ENCODE results near the gene FBP2.

Gene FBP2

GRCh38 chr9:94568250-94568889 is 25.3 kb downstream of the FBP2 start:
- TF ChIP-seq CTCF (IDR thresholded peaks at IDR 0.05): no peak

- TF ChIP-seq CTCF (IDR thresholded peaks at IDR 0.05): no peak
Observed at GRCh38 chr9:94567271-94567670, 26.4 kb downstream of the FBP2 start.

DNA sequence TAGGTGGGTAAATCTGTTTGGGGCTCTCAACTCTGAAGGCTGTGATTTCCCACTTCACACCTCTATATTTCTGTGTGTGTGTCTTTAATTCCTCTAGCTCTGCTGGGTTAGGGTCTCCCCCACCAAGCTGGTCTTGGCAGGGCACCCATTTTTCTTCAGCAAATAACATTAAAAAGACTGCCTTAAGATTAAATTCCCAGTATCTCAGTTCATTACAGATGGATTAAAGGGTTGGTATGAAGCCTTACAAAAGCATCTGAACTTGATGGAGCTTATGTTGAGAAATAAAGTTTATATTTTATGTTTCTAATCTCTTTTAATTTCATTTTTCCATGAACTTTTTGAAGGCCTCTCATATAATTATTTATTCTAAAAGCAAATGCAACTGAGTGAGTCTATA is 27.1 kb downstream of the FBP2 start:
- TF ChIP-seq CTCF (IDR thresholded peaks at IDR 0.05): no peak

DNA sequence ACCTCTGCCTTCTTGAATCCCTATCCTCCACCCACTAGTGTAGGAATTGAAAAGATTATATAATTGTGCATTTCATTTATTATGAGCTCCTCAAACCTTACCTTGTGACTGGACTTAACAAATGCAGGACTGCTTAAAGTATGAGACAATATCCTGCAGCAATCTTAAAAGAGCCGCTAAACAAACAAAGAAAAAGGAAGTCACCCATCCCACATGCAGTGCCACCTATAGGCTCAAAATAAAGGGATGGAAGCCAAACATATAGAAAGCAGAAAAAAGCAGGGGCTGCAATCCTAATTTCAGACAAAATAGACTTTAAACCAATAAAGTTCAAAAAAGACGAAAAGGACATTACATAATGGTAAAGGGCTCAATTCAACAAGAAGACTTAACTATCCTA is 30.1 kb downstream of the FBP2 start:
- no peak for TF ChIP-seq CTCF (IDR thresholded peaks at IDR 0.05)

- no peak for TF ChIP-seq CTCF (IDR thresholded peaks at IDR 0.05)
Observed at GRCh38 chr9:94560237-94560636, 33.4 kb downstream of the FBP2 start.

DNA sequence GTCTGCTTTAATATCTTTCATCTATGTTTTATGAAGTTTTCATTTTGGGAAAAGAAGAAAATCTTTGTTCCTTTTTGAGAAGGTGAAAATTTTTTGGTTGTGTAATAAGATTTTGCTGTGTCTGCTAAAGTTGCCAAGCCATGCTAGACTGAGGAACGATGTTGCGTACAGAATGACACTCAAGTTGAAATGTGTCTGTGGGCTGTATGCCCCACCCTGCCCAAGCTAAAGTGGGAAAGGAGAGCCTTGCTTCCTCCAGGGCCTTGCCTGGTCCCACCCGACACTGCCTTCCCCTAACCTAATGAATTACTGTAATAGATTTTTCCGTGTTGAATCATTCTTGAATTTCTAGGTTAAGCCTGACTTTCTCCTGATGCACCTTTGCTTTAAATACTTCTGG is 36.2 kb downstream of the FBP2 start:
- no peak for TF ChIP-seq CTCF (IDR thresholded peaks at IDR 0.05)

DNA sequence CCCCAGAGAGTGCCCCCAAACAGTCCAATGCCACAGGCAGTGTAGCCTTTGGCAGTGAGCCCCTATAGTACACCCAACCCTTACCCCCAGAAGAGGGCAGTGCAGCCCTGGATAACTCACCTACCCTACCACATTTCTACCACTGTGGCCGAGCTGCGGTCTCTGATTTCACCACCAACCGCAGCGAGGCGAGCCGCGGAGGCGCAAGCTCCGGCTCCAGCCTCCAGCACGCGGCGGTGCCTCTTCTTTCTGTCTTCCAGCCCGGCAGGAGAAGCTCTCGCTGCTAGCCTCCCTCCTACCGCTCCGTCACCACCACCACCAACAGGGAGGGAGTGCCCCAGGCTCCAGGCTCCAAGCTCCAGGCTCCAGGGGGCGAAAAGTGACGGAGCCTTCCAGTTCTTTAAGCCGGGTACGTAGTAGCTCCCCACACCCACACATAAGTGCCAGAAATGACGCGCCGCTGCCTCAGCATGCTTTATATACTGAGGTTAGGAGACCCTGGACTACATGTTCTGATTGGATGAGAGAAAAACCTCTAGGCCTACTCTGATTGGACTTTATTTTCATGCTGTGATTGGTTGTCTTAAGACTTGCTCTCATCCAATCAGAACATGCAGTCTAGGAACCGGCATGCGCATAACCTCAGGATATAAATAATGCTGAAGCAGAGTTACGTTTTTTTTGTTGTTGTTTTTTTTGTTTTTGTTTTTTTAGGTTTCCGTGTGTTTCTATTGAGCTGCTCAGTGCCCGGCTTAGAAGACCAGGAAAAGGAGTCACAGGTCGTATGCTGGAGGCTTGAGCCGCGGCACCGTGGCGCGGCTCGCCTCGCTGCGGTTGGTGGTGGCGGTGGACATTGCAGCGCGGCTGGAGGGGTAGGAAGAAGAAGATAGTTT is 38.9 kb downstream of the FBP2 start, which contains the start of gene PCAT7:
Gene PCAT7, plus strand, starts transcription at position 645 of the 893 bp plus-strand sequence.
- TF ChIP-seq CTCF (IDR thresholded peaks at IDR 0.05): peak; percentile 65
